NCI-H2171 treated with DMSO at 0.1 percent for 48 hours (cell line): ENCODE results near the gene KNDC1.
A peak's percentile ranks its signal among the peaks of the same experiment; 100 is the strongest.
"Not testable (repeated sequence)": the region's sequence is repeated elsewhere in the genome, so short reads cannot be mapped to it uniquely, and the experiment has no call there.

Experiments used
- DNase-seq: peaks from one replicate; lab custom pipeline; 2025; lab: John Stamatoyannopoulos, UW

Gene KNDC1

GRCh38 chr10:133259602-133259989, 99.6 kb downstream of the KNDC1 start:
- DNase-seq = no peak

- DNase-seq = peak; percentile 31
Measured at GRCh38 chr10:133260895-133261725, 101.1 kb downstream of the KNDC1 start.

- peak; percentile 65 for DNase-seq
Measured at GRCh38 chr10:133261726-133262325, 101.8 kb downstream of the KNDC1 start.

GRCh38 chr10:133262696-133263095, 102.7 kb downstream of the KNDC1 start:
- DNase-seq = peak; percentile 81

- no peak for DNase-seq
Measured at GRCh38 chr10:133263674-133264073, 103.7 kb downstream of the KNDC1 start.

- no peak for DNase-seq
Measured at GRCh38 chr10:133264461-133264860, 104.4 kb downstream of the KNDC1 start.

GRCh38 chr10:133265052-133265451, 105.0 kb downstream of the KNDC1 start:
- DNase-seq = not testable (repeated sequence)

GRCh38 chr10:133266056-133266795, 106.2 kb downstream of the KNDC1 start:
- DNase-seq = no peak

- DNase-seq = no peak
Measured at GRCh38 chr10:133267293-133267692, 107.3 kb downstream of the KNDC1 start.

GRCh38 chr10:133267829-133268228, 107.8 kb downstream of the KNDC1 start:
- DNase-seq = no peak

GRCh38 chr10:133268532-133268931, 108.5 kb downstream of the KNDC1 start:
- DNase-seq = no peak

- no peak for DNase-seq
Measured at GRCh38 chr10:133269367-133269766, 109.3 kb downstream of the KNDC1 start.

- no peak for DNase-seq
Measured at GRCh38 chr10:133270204-133270603, 110.2 kb downstream of the KNDC1 start.

GRCh38 chr10:133270773-133271297, 110.8 kb downstream of the KNDC1 start:
- no peak for DNase-seq

GRCh38 chr10:133271521-133272300, 111.7 kb downstream of the KNDC1 start:
- no peak for DNase-seq

- no peak for DNase-seq
Measured at GRCh38 chr10:133272301-133272963, 112.4 kb downstream of the KNDC1 start.

- DNase-seq = no peak
Measured at GRCh38 chr10:133272964-133273420, 113.0 kb downstream of the KNDC1 start.

GRCh38 chr10:133273534-133274143, 113.6 kb downstream of the KNDC1 start:
- DNase-seq = no peak

- DNase-seq = no peak
Measured at GRCh38 chr10:133274751-133275683, 115.0 kb downstream of the KNDC1 start.

- DNase-seq = no peak
Measured at GRCh38 chr10:133275684-133276092, 115.7 kb downstream of the KNDC1 start.
